Breast epithelium (tissue), 3 donors: ENCODE measurements around the gene DGKB.

Source experiments
- POLR2A ChIP-seq: fragments of 450-650 bp; IDR thresholded peaks from one replicate; pipeline ENCODE4 v1.6.1; 2016; ENCODE audit warnings: antibody characterized with exemption, mild to moderate bottlenecking, moderate library complexity
- TF ChIP-seq, protein P1 (sequence below), 3 donors: fragments of 450-650 bp; IDR thresholded peaks; one replicate each; pipeline ENCODE4 v1.5.1; 2016 to 2017; ENCODE audit warnings: antibody characterized with exemption in 3 of 3, mild to moderate bottlenecking in 3 of 3, moderate library complexity in 3 of 3

DNA sequence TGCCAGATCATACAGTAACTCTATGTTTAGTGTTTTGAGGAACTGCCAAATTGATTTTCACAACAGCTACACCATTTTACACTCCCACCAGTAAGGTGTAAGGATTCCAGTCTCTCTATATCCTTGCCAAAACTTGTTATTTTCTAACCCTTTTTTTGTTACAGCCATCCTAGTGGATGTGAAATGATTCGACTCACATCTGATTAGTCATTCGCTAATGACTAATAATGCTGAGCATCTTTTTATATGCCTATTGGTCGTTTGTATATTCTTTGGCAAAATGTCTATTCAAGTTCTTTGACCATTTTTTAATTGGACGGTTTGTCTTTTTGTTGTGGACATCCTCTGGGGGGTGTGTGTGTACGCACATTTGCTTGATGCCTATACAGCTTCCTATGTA lies 142.8 kb downstream of the DGKB start:
- TF ChIP-seq, protein P1, sequence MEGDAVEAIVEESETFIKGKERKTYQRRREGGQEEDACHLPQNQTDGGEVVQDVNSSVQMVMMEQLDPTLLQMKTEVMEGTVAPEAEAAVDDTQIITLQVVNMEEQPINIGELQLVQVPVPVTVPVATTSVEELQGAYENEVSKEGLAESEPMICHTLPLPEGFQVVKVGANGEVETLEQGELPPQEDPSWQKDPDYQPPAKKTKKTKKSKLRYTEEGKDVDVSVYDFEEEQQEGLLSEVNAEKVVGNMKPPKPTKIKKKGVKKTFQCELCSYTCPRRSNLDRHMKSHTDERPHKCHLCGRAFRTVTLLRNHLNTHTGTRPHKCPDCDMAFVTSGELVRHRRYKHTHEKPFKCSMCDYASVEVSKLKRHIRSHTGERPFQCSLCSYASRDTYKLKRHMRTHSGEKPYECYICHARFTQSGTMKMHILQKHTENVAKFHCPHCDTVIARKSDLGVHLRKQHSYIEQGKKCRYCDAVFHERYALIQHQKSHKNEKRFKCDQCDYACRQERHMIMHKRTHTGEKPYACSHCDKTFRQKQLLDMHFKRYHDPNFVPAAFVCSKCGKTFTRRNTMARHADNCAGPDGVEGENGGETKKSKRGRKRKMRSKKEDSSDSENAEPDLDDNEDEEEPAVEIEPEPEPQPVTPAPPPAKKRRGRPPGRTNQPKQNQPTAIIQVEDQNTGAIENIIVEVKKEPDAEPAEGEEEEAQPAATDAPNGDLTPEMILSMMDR (IDR thresholded peaks at IDR 0.05): no peak
- TF ChIP-seq POLR2A: no peak
